ENCODE measurements around the gene DTNBP1.

DTNBP1 gene

GRCh38 chr6:15586503-15586902, 76.3 kb downstream of the DTNBP1 start:
- DNase-seq, result no peak

- no peak for DNase-seq
Measured at GRCh38 chr6:15585760-15586214, 77.0 kb downstream of the DTNBP1 start.

GRCh38 chr6:15582499-15582898, 80.3 kb downstream of the DTNBP1 start:
- DNase-seq, result no peak

- no peak for DNase-seq
Measured at GRCh38 chr6:15581751-15582150, 81.1 kb downstream of the DTNBP1 start.

GRCh38 chr6:15580326-15580725, 82.5 kb downstream of the DTNBP1 start:
- no peak for DNase-seq

- no peak for DNase-seq
Measured at GRCh38 chr6:15578716-15579391, 84.0 kb downstream of the DTNBP1 start.

- no peak for DNase-seq
Measured at GRCh38 chr6:15577550-15578171, 85.2 kb downstream of the DTNBP1 start.

- no peak for DNase-seq
Measured at GRCh38 chr6:15577106-15577505, 85.7 kb downstream of the DTNBP1 start.

- no peak for DNase-seq
Measured at GRCh38 chr6:15575357-15576033, 87.3 kb downstream of the DTNBP1 start.

- DNase-seq, result no peak
Measured at GRCh38 chr6:15574486-15574885, 88.3 kb downstream of the DTNBP1 start.

GRCh38 chr6:15574023-15574422, 88.8 kb downstream of the DTNBP1 start:
- DNase-seq, result no peak

GRCh38 chr6:15573384-15573783, 89.4 kb downstream of the DTNBP1 start:
- DNase-seq, result no peak

GRCh38 chr6:15572296-15573016, 90.4 kb downstream of the DTNBP1 start:
- DNase-seq, result no peak

- no peak for DNase-seq
Measured at GRCh38 chr6:15570171-15570570, 92.7 kb downstream of the DTNBP1 start.

- DNase-seq, result no peak
Measured at GRCh38 chr6:15569035-15569995, 93.5 kb downstream of the DTNBP1 start.

- DNase-seq, result no peak
Measured at GRCh38 chr6:15562977-15563376, 99.9 kb downstream of the DTNBP1 start.

- no peak for DNase-seq
Measured at GRCh38 chr6:15561447-15562199, 101.2 kb downstream of the DTNBP1 start.

- DNase-seq, result no peak
Measured at GRCh38 chr6:15560713-15561112, 102.1 kb downstream of the DTNBP1 start.

- no peak for DNase-seq
Measured at GRCh38 chr6:15557174-15557573, 105.7 kb downstream of the DTNBP1 start.

GRCh38 chr6:15556711-15557110, 106.1 kb downstream of the DTNBP1 start:
- no peak for DNase-seq

Measured in stimulated activated naive CD4-positive, alpha-beta T cell treated with Interleukin-2 at 50 U/mL for 16 hours (primary cell).